IPS DF 19.7 (cell line): ENCODE data around the gene CFAP141.

Source experiments
- DNase-seq: peaks from one replicate; pipeline ENCODE4 v3.0.0-alpha.2; 2013; ENCODE audit warnings: low read depth, low spot score

The CFAP141 gene

GRCh38 chr1:154171880-154172279 lies 34.3 kb downstream of the CFAP141 start:
- no peak for DNase-seq

- no peak for DNase-seq
Measured at GRCh38 chr1:154171223-154171583, 34.9 kb downstream of the CFAP141 start.

GRCh38 chr1:154170547-154171222 lies 35.4 kb downstream of the CFAP141 start:
- DNase-seq: no peak

- no peak for DNase-seq
Measured at GRCh38 chr1:154167461-154167860, 38.7 kb downstream of the CFAP141 start.

- no peak for DNase-seq
Measured at GRCh38 chr1:154166207-154166606, 39.9 kb downstream of the CFAP141 start.

- no peak for DNase-seq
Measured at GRCh38 chr1:154159554-154159953, 46.6 kb downstream of the CFAP141 start.

- DNase-seq: no peak
Measured at GRCh38 chr1:154158307-154159125, 47.6 kb downstream of the CFAP141 start.

- no peak for DNase-seq
Measured at GRCh38 chr1:154157520-154158306, 48.4 kb downstream of the CFAP141 start.

GRCh38 chr1:154155251-154155650 lies 50.9 kb downstream of the CFAP141 start:
- no peak for DNase-seq

- peak; percentile 70 for DNase-seq
Measured at GRCh38 chr1:154154534-154155191, 51.5 kb downstream of the CFAP141 start, which contains the start of gene NUP210L. Gene NUP210L, minus strand, starts transcription at chr1:154155073.

- no peak for DNase-seq
Measured at GRCh38 chr1:154154053-154154452, 52.1 kb downstream of the CFAP141 start.

- DNase-seq: no peak
Measured at GRCh38 chr1:154151311-154151710, 54.8 kb downstream of the CFAP141 start.
